ES-I3 (cell line): ENCODE measurements around the gene CACNA1C.

Source experiments
- H3K36me3 ChIP-seq: 2 replicates; pipeline ENCODE4 v1.6.1; 2013; ENCODE audit warnings: mild to moderate bottlenecking, low read length, control low read depth, moderate library complexity; ENCODE audit not compliant: insufficient read depth
- H3K4me1 ChIP-seq: 2 replicates; pipeline ENCODE4 v1.6.1; 2013; ENCODE audit warnings: mild to moderate bottlenecking, control low read depth, low read length; ENCODE audit not compliant: insufficient read depth
- H3K9ac ChIP-seq: 2 replicates; pipeline ENCODE4 v1.6.1; 2013; ENCODE audit warnings: low read depth, mild to moderate bottlenecking, low read length, moderate library complexity
- H3K9me3 ChIP-seq: 2 replicates; pipeline ENCODE4 v1.6.1; 2013; ENCODE audit warnings: mild to moderate bottlenecking, low read length, moderate library complexity; ENCODE audit not compliant: control insufficient read depth, insufficient read depth

CACNA1C gene

DNA sequence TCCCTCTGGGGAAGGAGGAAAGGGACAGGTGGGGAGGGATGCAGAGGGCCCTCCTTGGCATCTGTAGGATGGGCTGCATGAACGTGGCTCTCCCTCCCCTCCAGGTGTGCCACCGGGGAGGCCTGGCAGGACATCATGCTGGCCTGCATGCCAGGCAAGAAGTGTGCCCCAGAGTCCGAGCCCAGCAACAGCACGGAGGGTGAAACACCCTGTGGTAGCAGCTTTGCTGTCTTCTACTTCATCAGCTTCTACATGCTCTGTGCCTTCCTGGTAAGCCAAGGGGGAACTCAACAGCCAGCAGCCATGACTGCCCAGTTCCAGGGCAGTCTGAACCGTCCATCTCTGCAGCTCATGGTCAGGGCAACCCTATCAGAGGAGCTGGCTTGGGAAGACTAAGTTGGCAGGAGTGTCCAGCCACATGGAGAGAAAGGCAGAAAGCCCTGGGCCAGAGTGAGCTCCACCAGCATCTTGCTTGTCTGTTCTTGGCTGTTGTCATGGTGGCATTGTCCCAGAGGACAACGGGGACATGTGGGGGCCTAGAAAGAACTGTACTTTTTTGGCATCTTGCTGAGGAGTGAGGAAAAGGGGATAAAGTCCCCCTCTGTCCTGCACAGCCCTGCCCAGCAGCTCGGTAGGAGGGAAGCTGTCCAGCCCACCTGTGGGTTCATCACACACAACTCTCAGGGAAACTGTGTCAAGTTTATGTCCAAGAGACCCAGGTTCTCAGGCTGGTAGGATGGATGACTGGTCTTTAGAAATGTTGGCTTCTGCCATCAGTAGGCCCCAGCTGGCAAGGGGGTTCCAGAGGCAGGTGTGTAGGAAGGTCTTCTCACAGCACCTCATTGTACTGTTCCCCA is 612.2 kb downstream of the CACNA1C start:
- Histone ChIP-seq H3K9ac (no peak overlapping the region), H3K36me3 (no peaks in the 10 kb centered on the region), H3K9me3 (no peaks in the 10 kb centered on the region), H3K4me1 (no peaks in the 10 kb centered on the region)

- no peaks in the 10 kb centered on the region for H3K4me1 ChIP-seq
- H3K36me3 ChIP-seq, result no peaks in the 10 kb centered on the region
- no peak overlapping the region for H3K9ac ChIP-seq
- H3K9me3 ChIP-seq, result no peaks in the 10 kb centered on the region
Measured at GRCh38 chr12:2666411-2666810, 613.6 kb downstream of the CACNA1C start.

DNA sequence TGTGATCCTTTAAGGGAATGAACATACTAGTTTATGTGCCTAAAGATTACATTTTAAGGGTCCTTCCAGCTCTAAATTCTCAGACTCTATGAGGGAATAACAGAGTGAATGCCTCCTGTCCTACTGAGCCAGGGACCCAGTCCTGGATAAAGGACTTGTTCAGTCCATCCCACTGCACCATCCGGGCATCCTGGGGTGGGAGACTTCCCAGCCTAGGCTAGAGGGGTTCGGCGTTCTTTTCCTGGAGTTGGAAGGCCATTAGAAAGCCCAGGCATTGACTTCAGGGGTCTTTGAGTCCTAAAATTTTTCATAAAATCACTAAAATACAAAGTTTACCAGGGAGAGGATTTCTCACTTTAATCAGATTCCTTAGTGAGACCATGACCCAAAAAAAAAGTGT is 614.1 kb downstream of the CACNA1C start:
- H3K9ac ChIP-seq, result no peak overlapping the region

DNA sequence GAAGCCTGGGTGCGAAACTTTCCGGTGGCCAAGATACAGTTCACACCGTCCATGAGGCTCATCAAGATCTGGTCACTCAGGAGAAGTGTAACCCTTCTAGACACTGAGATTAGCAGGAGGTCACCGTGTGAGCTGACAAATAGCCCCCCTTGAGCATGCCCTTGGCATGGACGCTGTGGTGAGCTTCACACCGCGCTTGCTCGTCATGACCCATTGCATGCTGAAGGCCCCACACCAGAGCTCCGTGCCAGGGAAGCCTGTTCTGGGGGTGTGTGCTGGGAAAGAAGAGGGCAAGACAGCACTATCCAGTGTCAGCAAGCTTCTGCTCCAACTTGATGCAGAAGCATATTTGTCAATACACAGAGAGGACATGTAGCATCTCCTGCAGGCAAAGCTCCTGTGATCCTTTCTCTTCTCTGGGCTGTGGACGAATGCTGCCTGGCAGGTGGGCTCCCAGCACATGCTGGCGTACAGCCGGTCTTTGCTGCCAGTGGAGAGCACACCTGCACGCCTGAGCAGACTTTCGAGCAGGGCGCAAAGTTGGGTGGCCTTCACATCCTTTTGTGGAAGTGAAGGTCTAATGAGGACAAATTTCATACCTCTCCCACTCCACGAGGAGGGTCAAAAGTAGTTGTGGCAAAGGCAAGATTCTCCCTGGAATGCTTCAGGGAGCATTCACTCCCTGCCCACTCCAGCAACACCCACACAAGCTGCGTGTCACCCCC is 615.1 kb downstream of the CACNA1C start:
- H3K9ac ChIP-seq, result no peak overlapping the region
- H3K9me3 ChIP-seq, result no peaks in the 10 kb centered on the region
- no peaks in the 10 kb centered on the region for H3K36me3 ChIP-seq
- no peaks in the 10 kb centered on the region for H3K4me1 ChIP-seq

More for the DNA sequence above, 614.1 kb downstream of the CACNA1C start:
- Histone ChIP-seq H3K36me3 (no peaks in the 10 kb centered on the region), H3K9me3 (no peaks in the 10 kb centered on the region), H3K4me1 (no peaks in the 10 kb centered on the region)

DNA sequence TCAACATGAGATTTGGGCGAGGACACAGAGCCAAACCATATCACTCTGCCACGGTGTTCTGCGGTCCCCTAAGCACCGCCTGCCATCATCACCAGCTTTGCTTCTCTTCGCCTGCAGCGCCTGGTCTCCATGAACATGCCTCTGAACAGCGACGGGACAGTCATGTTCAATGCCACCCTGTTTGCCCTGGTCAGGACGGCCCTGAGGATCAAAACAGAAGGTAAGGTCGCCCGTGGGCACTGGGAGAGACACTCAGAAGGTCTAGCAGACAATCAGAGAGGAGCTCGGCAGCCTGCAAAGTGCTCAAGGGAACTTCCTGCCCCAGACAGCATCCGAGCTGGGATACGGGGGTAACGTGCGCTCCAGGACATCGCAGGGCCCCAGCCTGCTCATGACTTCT is 616.0 kb downstream of the CACNA1C start:
- Histone ChIP-seq H3K9ac (no peak overlapping the region), H3K36me3 (no peaks in the 10 kb centered on the region), H3K4me1 (no peaks in the 10 kb centered on the region), H3K9me3 (no peaks in the 10 kb centered on the region)

GRCh38 chr12:2669560-2669959 is 616.8 kb downstream of the CACNA1C start:
- Histone ChIP-seq H3K9ac (no peak overlapping the region), H3K36me3 (no peaks in the 10 kb centered on the region), H3K9me3 (no peaks in the 10 kb centered on the region), H3K4me1 (no peaks in the 10 kb centered on the region)

- H3K9ac ChIP-seq, result no peak overlapping the region
- H3K36me3 ChIP-seq, result no peaks in the 10 kb centered on the region
- no peaks in the 10 kb centered on the region for H3K4me1 ChIP-seq
- no peaks in the 10 kb centered on the region for H3K9me3 ChIP-seq
Measured at GRCh38 chr12:2672863-2673262, 620.1 kb downstream of the CACNA1C start.

GRCh38 chr12:2673966-2674810 is 621.4 kb downstream of the CACNA1C start:
- H3K9ac ChIP-seq, result no peak overlapping the region
- no peaks in the 10 kb centered on the region for H3K4me1 ChIP-seq
- no peaks in the 10 kb centered on the region for H3K9me3 ChIP-seq
- no peaks in the 10 kb centered on the region for H3K36me3 ChIP-seq

DNA sequence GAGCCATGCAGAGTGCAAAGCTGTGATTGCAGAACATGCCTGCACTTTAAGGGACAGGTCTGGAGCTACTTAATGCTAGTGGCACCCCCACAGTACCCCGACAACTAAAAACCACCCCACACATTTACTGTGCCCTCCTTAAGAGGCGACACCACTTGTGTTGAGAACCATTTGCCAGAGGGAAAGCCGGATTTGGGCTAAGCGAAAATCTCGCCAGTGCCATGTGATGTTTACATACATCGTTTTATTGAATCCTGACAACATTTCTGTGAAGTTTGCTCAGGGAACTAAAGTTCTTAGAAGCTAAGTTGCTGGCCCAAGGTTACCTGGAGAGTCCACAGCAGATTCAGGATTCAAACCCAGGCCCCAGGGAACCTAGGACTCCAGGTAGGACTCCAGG is 623.0 kb downstream of the CACNA1C start:
- no peaks in the 10 kb centered on the region for H3K4me1 ChIP-seq
- no peak overlapping the region for H3K9ac ChIP-seq
- no peaks in the 10 kb centered on the region for H3K36me3 ChIP-seq
- H3K9me3 ChIP-seq, result no peaks in the 10 kb centered on the region

DNA sequence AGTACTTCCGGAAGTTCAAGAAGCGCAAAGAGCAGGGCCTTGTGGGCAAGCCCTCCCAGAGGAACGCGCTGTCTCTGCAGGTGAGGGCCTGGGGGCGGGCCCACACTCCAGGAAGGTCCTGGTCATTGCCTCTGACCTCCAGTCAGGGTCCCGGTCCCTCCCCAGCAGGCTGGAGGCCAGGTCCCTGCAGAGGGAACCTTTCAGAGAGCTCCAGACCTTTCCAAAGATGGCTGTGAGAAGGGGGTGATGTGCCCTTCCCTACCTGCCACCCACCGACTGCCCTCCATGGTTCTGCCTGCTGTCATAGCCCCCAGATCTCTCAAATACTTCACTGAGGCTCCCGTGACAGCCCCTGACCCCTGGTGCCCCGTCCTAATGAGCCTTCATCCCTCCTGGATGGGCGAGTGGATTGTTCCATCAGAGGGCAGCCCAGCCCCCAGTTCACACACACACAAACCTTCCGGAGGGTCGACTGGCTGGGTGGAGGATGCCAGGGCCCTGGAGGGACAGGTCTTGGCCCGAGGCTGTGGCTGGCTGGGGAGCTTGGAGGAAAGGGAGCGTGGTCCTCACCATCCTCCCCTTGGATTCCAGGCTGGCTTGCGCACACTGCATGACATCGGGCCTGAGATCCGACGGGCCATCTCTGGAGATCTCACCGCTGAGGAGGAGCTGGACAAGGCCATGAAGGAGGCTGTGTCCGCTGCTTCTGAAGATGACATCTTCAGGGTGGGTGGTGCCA is 624.5 kb downstream of the CACNA1C start:
- Histone ChIP-seq H3K9me3 (no peaks in the 10 kb centered on the region), H3K4me1 (no peaks in the 10 kb centered on the region)

DNA sequence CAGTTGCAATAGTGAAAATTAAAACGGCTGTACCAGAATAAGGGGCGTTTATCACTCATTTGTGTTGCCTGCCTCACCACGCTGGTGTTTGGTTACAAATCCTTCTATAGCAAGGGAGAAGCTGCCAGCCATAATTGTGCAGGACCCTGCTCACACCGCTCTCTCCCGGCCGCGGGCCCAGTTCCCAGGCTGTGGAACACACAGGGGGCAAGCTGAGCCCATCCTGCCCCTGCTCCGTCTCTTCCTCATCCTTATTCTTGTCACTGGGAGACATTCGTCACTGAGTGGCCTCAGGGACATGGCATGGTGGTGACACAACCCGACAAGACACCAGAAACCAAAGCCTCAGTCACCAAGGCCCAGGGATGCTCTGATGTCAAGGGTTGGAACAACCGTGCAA is 625.6 kb downstream of the CACNA1C start:
- H3K9ac ChIP-seq, result no peak overlapping the region
- no peaks in the 10 kb centered on the region for H3K9me3 ChIP-seq
- H3K4me1 ChIP-seq, result no peaks in the 10 kb centered on the region
- no peaks in the 10 kb centered on the region for H3K36me3 ChIP-seq

More for the DNA sequence above, 624.5 kb downstream of the CACNA1C start:
- H3K36me3 ChIP-seq, result no peaks in the 10 kb centered on the region
- H3K9ac ChIP-seq, result no peak overlapping the region

DNA sequence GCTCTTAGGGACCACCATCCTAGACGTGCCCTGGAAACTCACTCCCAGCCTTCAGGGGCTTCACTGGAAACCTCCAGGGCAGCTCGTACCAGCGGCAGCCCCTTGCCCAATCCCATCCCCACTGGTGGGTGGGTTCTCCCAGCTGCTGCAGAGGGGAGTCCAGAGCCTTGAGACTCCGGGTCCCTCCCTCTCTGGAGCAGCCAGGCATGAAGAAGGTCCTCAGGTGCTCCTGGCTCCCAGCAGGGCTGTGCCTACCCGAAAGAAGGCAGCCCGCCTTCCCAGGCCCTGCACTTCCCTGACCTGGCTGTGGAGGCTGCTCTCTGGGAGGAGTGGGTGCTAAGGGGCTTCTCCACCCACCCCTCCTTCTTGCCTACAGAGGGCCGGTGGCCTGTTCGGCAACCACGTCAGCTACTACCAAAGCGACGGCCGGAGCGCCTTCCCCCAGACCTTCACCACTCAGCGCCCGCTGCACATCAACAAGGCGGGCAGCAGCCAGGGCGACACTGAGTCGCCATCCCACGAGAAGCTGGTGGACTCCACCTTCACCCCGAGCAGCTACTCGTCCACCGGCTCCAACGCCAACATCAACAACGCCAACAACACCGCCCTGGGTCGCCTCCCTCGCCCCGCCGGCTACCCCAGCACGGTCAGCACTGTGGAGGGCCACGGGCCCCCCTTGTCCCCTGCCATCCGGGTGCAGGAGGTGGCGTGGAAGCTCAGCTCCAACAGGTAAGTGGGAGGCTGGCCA is 626.5 kb downstream of the CACNA1C start:
- H3K4me1 ChIP-seq, result peaks cover 7% of the 10 kb centered on the region
- H3K36me3 ChIP-seq, result no peaks in the 10 kb centered on the region
- H3K9me3 ChIP-seq, result no peaks in the 10 kb centered on the region
- no peak overlapping the region for H3K9ac ChIP-seq

DNA sequence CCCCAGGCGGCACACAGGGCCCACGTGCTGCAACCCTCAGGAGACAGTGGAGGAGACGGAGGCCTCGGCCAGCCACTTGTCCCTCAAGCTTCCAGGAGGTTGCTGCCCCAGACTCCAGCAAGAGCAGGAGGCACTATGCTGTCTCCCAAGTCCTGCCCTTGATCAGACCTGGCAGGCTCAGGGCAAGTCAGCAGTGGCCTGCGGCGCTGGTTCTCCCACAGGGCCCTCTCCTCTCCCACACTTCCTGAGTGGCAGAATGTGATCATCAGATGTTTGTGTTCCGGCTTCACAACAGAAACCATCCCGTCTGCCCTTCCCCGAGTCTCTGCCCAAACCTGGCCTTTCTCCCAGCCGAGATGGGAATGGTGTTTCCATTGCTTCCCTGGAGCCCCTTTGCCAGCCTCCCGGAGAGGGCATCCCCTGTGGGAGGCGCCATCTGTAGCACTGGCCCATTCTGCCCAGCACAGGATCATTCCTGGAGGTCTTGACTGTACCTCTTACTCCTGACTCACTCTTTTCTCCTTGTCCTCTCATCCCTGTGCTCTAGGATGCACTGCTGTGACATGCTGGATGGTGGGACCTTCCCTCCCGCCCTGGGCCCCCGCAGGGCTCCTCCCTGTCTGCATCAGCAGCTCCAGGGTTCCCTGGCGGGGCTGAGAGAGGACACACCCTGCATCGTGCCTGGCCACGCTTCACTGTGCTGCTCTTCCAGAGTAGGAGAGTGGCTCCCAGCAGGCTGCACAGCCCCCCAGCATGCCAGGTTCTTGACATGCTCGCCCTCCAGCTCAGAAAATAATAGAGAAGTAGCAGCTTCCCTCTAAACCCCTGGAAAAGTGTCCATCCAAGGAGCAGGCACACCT is 627.3 kb downstream of the CACNA1C start:
- Histone ChIP-seq H3K9me3 (no peaks in the 10 kb centered on the region), H3K4me1 (peaks cover 9% of the 10 kb centered on the region), H3K36me3 (no peaks in the 10 kb centered on the region), H3K9ac (no peak overlapping the region)
